ENCODE measurements around the gene MAP4K1.

The MAP4K1 gene

GRCh38 chr19:38617764-38618589 lies at the start of gene MAP4K1:
TSS of gene MAP4K1 (minus strand) at chr19:38617953. CDS start at chr19:38617895, 58 bp downstream.
- peak; percentile 24 for DNase-seq

- peak; percentile 59 for DNase-seq
Measured at GRCh38 chr19:38666663-38667511, 49.1 kb upstream of the MAP4K1 start.

- DNase-seq, result peak; percentile 52
Measured at GRCh38 chr19:38665950-38666662, 48.4 kb upstream of the MAP4K1 start.

DNA sequence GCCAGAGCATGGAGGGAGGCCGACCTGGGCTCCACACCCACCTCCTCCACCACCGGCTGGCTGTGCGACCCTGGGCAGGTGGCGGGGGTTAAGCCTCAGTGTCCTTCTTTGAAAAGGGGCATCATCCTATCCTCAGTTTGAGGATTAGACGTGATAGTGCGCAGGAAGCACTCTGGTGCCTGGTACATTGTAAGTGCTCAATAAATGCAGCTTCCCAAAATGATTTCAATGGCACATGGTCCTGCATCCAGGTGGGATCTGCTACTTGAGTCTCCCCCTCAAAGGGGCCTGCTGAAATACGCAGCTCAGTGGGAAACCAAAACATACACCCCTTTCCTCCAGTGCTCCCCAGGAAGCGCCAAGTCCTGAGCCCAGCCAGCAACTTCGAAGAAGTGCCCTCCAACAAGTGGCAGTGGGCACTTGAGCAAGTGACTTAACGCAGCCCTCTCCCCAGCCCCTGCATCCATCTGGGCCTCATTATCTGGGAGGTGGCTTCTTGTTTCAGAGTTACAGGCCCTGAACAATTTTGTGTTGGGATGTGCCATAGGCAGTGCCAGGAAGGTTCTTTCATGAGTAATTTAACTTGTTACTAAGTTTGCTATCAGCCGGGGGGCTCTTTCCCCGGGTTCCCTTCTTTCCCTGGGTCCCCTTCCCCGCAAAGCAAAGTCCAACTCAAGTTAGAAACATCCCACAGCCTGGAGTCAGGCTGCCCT lies 47.6 kb upstream of the MAP4K1 start:
- DNase-seq, result no peak

GRCh38 chr19:38664503-38665211 lies 46.9 kb upstream of the MAP4K1 start:
- no peak for DNase-seq

GRCh38 chr19:38663957-38664502 lies 46.3 kb upstream of the MAP4K1 start:
- DNase-seq, result no peak

DNA sequence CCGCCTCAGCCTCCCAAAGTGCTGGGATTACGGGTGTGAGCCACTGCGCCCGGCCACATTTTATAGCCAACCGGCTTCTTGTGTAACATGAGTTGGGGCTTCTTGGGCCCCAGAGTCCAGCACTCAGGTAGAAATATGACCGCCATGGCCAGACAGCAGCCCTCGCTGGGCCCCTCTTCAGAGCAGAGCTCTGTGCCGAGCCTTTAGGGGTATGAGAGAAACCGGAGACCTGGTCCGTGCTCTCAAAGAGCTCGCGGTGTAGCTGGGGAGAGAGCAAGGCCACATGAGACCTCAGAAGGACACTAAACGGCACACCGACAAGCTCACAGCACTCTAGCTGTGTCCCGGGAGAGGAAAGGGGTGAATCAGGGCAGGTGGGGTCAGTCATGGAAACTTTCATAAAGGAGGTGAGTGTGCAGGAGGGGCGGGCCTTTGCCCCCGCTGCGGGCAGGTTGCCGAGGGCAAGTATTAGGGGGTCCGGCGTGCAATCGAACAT lies 45.5 kb upstream of the MAP4K1 start:
- DNase-seq, result no peak

- no peak for DNase-seq
Measured at GRCh38 chr19:38662537-38663155, 44.9 kb upstream of the MAP4K1 start.

DNA sequence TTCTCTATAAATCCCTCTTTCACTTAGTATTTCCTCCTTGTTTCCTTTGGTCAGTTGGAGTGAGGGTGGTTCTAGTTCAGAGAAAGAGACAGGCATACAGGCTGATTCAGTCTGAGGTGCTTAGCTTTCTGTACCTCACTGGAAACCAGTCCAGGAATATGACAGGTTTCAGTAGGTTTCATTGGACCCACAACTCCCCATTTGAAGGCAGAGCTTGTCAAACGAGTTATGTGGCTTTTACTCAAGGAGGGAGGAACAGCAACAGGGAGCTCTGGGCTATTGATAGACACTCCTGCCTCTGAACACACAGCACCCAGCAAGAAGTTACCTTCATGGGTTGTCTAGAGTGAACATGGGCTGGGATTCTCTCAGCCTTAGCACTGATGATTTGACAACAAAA lies 44.2 kb upstream of the MAP4K1 start:
- no peak for DNase-seq

GRCh38 chr19:38661136-38661535 lies 43.4 kb upstream of the MAP4K1 start:
- no peak for DNase-seq

DNA sequence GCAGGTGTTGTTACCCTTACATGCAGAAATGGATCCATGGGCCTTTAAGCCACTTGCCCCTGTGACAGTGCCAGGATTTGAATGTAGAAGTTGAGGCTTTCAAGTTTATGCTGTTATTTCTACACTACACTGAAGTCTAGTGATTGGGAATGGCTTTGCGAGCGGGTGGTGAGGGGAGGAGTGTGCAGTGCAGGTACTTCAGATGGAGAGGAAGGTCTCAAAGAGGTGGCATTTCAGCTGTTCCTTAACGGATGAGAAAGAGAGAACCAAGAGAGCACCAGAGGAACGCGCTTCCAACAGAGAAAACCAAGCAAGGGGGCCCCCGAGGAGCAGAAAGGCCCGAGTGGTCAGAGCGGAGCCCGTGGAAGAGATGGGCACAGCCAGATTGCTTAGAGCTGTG lies 43.0 kb upstream of the MAP4K1 start:
- no peak for DNase-seq

- DNase-seq, result no peak
Measured at GRCh38 chr19:38658462-38659306, 40.9 kb upstream of the MAP4K1 start.

DNA sequence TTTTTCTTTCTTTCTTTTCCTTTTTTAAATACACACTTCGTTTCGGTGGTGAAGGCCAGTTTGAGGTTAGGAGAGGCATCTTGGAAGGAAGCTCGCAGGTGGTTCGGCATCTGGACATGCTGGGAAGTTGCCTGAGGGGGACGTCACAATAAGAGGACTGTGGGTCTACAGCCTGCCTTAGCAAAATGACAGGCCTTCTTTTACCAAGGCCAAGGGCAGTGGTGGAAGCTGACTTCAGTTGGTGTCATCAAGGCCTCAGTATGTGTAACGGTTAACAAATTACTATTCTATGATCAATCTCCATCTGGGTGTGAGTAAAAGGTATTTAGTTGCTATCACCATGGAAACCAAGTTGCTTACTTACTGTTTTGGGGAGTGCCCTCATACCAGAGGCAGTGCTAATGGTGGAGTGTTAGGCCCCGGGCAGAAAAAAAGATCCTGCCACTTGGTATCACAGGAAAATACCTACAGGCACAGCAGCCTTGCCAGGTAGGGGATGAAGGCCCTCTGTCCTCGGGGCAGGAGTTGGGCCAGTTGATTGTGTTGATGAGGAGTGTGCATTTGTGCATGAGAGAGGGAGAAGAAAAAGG lies 40.0 kb upstream of the MAP4K1 start:
- DNase-seq, result no peak

GRCh38 chr19:38656171-38656981 lies 38.6 kb upstream of the MAP4K1 start:
- no peak for DNase-seq

DNA sequence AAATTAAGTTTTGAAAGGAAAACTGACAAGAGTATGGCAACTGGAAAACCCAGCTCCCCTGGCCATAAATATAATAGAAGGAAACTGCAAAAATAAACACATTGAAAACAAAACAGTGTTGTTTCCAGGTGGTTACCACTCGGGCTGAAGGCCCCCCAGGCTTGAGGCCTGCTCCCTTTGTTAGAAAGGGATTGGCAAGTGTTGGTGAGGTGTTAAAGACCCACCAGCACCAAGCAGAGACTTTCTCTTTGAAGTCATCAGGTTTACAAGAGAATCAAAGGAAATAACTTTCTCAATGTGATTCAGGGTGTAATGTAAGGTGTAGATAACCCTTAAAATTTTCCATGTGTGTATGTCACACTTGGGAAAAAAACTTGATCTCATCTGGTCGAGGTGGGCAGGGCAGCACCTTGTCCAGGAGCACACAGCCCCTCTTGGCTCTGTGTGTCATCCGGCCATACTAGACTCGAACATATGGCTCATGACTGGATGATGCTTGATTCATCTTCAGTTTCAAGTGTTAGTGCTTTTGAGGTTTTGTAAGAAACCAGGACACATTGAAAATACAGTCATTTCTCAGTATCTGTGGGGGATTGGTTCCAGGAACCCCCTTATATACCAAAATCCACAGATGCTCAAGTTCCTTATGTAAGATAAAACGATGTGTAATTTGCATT lies 37.5 kb upstream of the MAP4K1 start:
- DNase-seq, result no peak

- DNase-seq, result no peak
Measured at GRCh38 chr19:38654628-38655055, 36.9 kb upstream of the MAP4K1 start.

DNA sequence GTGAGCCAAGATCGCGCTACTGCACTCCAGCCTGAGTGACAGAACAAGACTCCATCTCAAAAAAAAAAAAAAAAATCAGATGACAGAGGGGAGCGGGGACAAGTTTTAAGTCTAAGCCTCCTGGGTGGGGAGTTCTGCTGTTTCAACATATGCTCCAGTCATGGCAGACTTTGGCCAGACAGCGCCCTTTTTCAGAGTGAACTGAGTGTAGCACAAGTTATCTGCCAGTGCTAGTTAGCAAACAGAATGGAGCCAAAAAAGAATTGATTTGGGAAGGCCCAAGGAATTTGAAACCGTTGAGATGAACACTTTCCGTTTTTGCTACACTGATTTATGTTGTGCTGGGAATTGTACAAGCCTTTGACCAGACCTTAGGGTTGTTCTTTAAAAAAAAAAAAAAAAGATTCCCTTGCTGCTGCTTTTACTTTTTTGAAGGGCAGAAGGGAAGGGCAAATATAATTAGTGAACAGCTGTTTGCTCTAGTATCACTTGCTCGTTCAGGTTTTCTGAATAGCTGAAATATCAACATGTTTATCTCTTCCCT lies 35.3 kb upstream of the MAP4K1 start:
- DNase-seq, result no peak
